ENCODE data around the gene DACH1.

Gene DACH1

DNA sequence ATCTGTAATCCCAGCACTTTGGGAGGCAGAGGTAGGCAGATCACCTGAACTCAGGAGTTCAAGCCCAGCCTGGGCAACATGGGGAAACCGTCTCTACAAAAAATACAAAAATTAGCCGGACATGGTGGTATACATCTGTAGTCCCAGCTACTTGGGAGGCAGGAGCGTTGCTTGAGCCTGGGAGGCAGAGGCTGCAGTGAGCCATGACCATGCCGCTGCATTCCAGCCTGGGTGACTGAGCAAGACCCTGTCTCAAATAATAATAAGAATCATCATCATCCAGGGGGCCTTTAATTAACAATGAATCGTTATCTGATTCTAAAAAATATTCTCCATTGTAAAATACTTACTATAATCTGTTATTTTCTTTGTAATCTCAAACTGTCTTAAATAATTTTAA is 283.4 kb downstream of the DACH1 start:
- no peak for DNase-seq (ENCODE audit: low read depth)

DNA sequence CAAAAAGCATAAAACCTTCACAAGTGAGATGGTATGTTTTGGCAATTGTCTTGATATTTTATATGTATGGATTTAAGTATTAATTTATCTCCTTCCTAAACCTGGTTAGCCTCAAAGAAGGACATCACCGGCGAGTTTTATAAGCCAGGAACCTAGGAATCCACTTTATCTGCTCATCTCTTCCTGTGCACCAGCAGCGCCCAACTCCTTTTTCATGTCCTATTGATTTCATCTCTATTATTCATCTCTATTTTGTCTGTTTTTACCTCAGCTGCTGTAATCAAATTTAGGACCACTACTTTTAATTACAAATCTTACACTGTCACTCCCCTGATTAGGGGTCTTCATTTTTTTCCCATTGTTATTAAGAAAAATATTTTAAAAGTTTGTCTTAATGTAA is 286.4 kb downstream of the DACH1 start:
- DNase-seq (ENCODE audit: low read depth): no peak

DNA sequence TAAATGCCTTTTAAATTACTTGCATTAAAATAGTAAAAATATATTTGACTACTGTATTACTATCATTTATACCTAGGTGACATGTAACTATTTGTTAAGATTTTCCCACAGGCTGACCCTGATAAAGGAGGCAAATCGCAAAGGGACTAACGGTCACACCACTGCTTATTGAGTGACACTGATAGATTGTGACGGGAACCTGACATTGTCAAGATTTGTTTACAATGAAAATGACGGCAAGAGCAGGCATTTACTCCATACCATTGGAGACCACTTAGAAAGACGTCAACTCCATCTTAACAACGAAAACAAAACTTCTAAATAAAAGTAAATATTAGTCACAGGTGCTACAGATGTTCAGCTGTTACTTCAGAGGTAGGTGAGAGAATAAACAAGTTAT is 289.0 kb downstream of the DACH1 start:
- no peak for DNase-seq (ENCODE audit: low read depth)

DNA sequence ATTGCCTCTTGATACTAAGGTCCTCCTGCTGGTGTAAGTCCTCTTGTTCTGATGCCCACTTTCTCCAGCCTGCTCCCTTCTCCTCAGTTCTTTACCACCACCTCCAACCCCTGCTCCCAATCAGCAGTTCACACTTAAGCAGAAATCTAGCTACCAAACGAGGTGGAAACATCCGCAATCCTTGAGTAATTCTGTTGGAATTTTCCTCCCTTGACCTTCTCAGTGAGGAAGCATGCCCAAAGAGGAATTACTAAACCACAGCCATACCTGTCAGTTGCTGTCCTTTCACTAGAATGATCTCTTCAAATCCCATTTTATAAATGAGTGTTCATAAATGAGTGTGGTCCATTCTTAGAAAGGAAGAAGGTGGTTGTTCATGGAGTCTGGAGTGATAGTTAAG is 289.9 kb downstream of the DACH1 start:
- no peak for DNase-seq (ENCODE audit: low read depth)

DNA sequence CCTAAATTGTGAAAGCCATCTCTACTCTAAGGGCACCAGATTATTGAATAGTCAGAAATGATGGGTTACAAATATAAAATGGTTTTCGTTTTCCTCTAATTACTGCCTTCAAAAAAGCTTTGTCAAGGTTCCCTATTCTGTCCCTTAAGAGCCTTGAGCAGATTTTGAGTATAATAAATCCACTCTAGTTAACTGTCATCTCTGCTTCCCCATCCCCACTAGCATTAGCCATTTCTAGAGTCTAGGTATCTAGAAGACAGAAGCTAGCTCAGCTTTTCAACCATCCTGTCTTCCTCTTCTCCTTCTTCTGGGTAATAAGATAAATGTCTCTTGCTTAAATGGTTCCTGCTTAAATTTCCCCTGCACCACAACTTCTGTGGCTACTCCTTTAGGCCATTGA is 290.4 kb downstream of the DACH1 start:
- no peak for DNase-seq (ENCODE audit: low read depth)

DNA sequence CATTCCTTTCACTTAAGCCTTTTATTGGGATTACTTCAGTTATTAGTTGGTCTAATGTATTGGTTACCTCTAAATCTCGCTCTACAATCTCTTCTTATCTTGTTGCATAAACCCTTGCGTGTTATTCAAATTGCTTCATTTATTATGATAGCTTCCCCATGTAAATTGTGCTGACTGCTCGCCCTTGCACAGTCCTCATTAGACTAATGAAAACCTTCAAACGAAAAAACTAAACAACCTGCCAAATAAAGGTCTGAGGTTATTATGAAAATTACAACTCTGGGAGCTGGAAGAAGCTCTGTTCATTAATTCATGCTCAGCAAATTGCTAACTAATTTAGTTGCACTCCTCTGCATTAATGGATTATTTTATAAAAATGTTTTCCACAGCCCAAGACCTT is 320.1 kb downstream of the DACH1 start:
- no peak for DNase-seq (ENCODE audit: low read depth)

DNA sequence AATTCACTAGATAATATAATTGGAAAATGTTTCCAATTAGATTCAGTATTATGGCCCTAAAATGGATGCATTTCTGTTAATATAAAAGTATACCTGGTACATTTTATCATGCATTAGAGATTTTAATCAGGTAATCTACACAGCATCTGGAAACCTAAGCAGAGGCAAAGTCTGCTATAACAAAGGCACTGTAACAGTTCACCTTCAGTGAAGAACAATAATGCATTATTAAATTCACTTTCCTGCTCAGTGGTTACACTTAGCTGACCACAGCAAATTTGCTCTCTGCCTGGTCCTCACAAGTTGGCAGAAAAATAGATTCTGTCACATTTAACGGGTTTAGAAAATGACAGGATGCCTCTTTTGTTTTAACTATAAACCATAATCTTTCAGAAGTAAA is 326.9 kb downstream of the DACH1 start:
- DNase-seq (ENCODE audit: low read depth): no peak

DNA sequence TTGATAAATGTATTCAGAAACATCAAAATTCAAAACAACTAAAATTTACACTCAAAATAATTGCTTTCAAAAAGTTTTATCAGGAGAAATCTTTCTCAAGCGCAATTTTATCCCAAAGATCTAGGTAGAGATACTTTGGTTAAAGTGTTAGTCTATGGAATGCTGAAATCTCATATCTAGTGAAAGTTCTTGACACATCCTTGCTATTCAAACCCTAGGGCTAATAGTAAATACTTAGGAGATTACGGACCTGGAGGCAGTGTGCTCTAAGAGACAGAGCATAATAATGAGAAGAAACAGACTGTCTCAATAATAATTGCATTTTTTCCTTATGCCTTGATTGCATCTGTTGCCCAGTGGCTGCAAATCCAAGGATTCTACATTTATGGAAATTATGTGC is 330.8 kb downstream of the DACH1 start:
- DNase-seq (ENCODE audit: low read depth): no peak

DNA sequence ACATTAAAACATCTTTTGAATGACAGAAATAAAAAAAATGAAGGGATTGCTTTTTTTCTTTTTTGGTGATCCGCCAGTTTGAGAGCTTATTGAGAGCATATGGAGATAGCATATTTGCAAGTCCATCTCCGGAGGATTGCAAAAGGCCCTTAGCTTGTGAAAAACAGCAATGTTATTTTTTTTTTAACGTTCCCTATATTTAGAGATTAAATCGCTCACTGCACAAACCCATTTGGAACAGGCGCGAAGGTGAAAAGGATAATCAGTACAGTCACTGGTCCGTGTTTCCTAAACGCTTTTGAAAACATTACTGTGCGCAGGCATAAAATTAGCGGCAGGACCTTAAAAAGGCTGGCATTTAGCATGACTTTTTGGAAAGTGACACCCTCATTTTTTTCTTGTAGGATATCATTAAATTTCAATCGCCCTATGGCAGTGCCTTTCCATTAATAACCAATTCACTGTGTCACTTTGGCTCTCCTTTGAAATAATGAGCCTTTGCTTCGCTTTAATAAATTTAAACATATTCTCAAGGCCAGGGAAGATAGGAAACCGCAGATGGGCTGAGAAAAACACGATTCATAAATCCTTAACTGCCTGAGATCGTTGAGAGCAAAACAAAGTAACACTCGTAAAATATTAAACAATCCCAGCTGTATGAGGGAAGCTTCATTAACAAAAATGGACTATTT is 342.2 kb downstream of the DACH1 start:
- no peak for DNase-seq (ENCODE audit: low read depth)

DNA sequence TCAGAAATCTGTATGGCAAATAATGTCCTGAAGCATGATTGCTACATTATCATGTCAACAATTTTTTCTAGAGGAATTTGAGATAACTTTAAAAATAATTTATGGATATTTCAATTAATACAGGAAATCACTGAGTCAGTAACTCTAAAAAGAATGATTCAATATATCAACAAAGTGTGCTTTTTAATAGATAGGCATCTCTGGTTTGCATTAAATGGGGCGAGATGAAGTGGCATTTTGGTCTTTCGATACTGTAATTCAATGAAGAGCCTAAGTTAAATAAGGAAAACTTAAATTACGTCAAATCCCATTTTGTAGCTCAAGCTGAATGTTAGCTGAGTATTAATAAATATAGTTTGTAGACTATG is 342.8 kb downstream of the DACH1 start:
- no peak for DNase-seq (ENCODE audit: low read depth)

DNA sequence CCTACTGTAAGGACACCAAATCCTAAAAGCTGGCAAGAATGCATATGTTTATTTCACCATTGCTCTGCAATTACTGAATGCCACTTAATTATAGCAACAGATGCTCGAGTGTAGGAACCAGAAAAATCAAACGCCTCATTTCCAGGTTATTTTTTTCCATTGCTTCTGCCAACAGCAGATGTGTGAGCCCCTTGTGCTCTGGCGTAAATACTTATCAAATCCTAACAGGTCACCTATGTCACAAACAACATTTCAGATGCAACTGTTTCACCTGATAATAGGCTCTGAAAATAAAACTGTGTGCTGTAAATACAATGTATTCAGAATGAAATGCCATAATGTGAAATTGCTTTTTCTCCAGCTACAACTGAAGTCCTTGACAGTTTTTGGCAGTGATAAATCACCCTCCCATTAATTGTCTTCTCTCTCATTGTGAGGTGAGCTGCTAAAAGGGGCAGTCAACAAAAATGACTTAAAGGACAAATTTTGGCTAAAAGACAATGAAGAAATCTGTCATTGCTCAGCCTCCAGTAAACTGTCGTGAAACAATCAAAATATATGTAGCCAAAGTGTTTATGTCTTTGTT is 344.0 kb downstream of the DACH1 start:
- DNase-seq (ENCODE audit: low read depth): no peak

DNA sequence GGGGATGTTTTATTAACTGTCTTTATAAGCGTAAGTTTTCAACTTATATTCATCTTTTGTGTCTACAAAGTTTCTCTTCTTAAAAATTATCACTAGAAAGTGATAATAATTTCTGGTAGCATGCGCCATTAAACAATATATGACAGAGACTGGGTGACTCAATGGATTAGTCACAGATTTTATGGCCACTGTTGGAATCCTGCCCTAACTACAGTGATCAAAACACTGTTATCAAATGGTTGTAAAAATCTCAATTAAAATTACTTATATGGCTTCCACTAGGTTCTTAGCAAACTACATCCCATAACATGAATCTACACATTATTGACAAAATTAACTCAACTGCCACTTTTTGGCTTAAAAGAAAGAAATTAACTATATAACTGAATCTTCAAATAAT is 350.0 kb downstream of the DACH1 start:
- DNase-seq (ENCODE audit: low read depth): no peak

DNA sequence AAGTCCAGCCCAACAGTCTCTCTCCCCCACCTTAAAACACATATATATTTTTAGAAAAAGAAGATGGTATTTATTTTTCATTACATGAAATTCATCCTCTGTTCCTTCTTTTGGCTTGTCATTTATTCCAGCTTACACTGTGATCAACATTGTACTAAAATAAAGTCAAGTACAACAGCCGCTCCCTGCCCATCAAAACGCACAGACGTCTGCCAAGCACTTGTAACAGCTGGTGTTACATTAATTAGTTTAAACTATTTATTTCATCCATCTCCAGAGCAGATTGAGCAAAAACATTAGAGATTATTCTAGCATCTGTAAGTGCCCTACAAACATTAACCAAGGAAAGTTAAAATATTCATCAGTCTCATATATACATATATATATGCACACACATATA is 350.5 kb downstream of the DACH1 start:
- DNase-seq (ENCODE audit: low read depth): no peak

DNA sequence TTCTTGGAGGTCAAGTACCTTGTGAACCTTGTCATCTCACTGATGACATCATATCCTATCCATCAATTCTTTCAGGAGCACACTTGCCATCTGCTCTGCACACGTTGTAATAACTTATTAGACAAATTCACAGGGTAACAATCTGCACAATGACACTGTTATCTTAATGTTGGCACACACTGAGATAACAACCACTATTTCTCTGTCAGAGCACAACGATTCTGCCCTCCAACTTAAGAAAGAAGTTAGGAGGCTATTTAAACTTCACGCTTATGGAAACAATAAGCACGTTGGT is 351.3 kb downstream of the DACH1 start:
- DNase-seq (ENCODE audit: low read depth): no peak

DNA sequence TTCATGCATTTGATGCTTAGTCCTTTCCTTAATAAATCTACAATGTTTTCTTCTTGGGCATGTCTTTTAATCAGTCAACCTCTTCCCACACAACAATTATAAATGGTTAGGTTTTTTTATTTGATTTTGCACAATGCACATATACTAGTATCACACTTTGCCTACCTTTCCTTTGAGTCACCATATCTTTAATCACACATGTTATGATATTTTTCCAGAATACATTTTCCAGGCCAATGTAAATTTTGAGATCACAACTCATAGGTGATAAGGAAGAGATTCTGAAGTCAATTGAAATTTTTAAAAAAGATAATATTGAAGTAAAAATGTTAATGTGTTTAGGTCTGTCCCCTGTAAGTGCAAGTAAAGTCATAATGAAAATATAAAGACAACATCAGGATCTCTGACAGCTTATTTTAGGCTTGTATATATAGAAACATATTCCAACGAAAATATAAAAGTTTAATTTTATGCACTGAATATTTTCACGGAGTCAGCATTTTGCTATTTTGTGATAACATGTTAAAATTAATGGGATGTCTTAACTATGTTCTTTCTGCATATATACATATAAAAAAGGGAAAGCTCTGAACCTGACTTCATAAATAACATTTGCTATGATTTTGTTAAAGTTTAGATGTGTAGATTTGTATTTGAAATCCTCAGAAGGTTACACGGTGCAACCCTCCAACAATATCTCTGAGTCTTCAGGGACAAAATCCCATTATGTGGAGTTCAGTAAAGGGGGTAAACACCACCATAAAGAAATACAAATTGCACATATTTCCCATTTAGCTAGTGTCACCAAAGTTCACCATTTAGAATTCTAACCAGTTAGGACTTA is 351.9 kb downstream of the DACH1 start:
- DNase-seq (ENCODE audit: low read depth): no peak

DNA sequence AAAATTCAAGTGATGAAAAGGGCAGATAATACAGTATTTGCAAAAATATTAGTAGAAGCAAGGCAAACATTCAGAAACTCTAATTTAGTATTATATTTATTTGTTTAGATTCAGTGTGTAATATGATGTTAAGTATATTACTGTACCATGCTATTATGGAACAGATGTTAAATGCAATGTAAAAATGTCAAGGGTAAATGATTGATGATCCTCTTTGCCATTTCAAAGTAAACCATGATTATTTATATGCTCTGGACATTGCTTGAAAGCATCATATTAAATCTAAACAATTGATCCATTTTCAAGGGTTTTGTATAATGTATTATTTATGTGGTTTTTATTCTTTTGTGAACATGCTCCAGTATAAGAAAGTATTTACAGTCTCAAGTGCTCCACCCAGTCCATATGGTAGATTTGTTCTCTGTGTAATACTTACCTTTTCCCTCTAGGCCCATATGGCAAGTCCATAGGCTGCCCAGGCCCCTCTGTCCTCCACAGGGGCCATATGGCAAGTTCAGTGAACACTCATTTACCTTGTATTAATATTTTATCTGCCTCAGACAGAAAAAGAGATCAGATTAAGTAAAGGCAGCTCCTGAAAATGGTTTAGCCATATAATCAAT is 353.5 kb downstream of the DACH1 start:
- no peak for DNase-seq (ENCODE audit: low read depth)

DNA sequence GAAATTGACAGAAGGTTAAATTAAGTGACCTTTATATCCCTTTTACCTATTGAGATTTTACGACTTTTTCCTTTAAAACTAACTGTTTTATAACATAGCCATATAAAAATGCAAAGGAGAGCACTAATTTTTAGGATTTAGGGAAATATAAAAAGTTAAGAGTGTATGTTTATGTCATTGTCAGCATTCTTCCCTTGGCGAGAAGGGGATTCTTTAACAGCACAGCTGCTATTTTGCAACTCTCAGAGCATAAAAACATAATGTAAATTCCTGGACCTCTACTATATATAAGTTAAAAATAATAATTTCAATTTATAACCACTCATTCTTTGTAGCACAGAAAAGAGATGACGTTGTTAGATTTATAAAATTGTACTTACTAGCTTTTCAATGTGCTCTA is 363.2 kb downstream of the DACH1 start:
- no peak for DNase-seq (ENCODE audit: low read depth)

DNA sequence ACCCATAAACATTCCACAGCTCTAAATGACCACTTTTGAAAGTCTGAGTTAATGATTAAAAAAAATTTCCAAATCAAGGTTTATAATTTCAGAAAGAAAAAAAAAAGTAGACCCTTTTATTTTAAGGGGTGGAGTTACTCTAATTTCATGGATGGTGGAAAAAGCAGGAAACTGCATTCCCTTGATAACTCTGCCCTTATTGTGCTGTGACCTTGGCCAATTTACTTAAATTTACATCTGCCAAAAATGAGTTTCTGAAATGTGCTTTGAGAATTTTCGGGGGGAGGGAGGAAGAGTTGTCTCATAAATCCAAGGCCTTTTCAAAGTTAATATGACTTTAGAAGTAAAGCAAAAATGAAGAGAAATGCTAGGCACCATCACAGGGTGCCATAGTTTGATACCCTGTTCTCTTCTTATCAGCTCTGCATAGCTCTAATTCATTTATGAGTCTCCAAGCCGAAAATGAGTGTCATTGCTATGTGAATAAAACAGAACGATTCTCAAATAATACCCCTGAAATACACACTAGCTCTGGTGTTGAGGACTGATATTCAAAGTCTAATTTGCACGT is 367.0 kb downstream of the DACH1 start:
- no peak for DNase-seq (ENCODE audit: low read depth)

DNA sequence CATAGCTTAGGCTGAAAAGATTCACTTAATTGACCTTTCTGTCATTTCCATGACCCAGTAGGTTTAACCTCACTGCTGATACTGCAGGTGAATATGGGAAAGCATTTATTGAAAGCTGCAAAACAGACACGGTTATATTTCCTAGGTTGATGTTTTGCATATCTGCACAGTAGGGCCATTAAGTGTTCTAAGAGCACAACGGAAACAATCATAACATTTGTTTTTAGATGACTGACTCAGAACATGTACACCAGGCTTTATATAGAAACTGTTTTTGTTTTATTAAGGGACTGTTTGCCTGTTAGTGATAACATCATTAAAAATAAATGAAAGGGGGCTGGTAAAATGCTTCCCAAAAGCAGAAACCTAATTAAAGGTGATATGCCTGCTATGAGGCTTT is 367.8 kb downstream of the DACH1 start:
- DNase-seq (ENCODE audit: low read depth): no peak

DNA sequence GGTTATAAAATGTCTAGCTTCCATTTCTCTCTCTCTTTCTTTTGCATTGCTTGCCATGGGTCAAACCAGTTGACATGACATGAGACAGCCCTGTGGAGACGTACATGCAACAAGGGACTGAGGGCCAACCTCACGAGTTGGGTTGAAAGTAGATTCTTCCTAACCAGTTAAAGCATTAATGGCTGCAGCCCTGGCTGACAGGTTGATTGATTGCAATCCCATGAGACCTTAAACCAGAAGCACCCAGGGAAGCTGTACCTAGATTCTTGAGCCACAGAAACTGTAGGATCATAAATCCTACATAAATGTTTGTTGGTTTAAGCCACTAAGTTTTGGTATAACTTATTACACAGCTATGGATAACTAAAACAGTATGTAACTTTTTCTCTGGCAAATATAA is 373.8 kb downstream of the DACH1 start:
- DNase-seq (ENCODE audit: low read depth): no peak

DNA sequence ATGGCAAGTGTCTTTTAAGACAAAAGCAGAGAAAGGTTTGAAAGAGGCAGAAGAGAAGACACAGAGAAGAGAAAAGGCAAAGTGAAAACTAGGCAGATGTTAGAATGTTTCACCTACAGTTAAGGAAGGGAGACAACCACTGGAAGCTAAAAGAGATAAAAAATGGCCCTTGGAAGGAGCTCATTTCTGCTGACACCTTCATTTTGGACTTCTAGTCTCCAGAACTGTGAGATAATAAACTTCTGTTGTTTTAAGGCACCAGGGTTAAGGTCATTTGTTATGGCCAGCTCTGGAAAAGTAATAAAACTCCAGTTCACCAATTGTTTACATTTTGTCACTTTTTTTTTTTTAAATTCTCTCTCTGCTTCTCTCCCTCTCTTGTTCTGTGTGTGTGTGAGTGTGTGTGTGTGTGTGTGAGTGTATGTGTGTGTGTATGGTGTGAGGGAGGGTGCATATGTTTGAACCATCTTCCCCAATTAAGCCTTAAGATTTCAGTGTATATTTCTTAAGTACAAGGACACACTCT is 374.6 kb downstream of the DACH1 start:
- no peak for DNase-seq (ENCODE audit: low read depth)

DNA sequence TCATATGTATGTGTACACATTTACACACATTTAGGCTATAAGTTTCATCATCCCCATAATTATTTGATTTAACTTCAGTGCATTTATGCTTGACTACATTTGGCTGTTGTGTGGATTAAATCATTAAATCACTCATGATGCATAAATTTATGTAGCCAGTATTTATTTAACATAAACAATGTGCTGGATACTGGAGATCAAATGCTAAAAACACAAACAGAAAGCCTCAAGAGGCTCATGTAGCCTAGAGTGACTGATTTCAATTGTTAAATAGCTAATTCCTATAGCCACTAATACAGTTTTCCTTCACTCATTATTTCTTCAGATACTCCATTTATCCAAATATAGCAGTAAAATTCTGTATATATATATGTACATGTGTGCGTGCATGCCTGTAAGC is 376.0 kb downstream of the DACH1 start:
- DNase-seq (ENCODE audit: low read depth): no peak

DNA sequence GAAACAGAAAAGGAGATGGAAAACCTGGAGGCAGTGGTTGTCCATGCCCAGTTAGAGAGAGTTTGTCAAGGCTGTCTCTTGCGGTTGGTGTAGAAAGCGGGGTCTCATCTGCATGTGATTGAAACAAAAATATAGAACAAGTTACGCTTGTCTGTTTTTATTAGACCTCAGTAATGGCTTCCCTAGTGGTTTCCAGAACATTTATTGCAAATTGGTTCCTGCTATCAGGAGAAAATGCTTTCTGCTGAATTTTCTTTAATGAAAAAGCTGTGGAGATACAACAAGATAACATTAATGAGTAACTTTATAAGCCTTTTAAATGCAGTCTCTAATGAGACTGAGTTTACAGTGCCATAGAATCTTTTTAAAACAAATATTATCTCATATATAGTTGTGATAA is 378.0 kb downstream of the DACH1 start:
- DNase-seq (ENCODE audit: low read depth): no peak
